Measurements from ENCODE around the gene OR5AK2.

Gene OR5AK2

GRCh38 chr11:57001674-57002401 is 13.1 kb downstream of the OR5AK2 start:
- Histone ChIP-seq H3K36me3 (ENCODE audit: control insufficient read depth in 2 of 2, insufficient read depth in 2 of 2, low read length in 2 of 2) (no peaks in the 10 kb centered on the region), H3K9ac (ENCODE audit: low read length in 2 of 2) (no peak overlapping the region), H3K27ac (ENCODE audit: low read length) (no peak overlapping the region), H3K27me3 (ENCODE audit: control insufficient read depth in 1 of 2, insufficient read depth in 2 of 2, low read length in 2 of 2) (no peaks in the 10 kb centered on the region), H3K4me1 (ENCODE audit: control insufficient read depth, insufficient read depth, low read length) (no peaks in the 10 kb centered on the region), H3K9me3 (ENCODE audit: control insufficient read depth in 2 of 2, low read length in 2 of 2) (peaks cover 2 to 3% of the 10 kb centered on the region in 2 donors), H3K4me3 (ENCODE audit: low read length in 2 of 2) (no peak overlapping the region)

- Histone ChIP-seq H3K27ac (ENCODE audit: low read length) (no peak overlapping the region), H3K9ac (ENCODE audit: low read length in 2 of 2) (no peak overlapping the region), H3K27me3 (ENCODE audit: control insufficient read depth in 1 of 2, insufficient read depth in 2 of 2, low read length in 2 of 2) (no peaks in the 10 kb centered on the region), H3K36me3 (ENCODE audit: control insufficient read depth in 2 of 2, insufficient read depth in 2 of 2, low read length in 2 of 2) (no peaks in the 10 kb centered on the region), H3K9me3 (ENCODE audit: control insufficient read depth in 2 of 2, low read length in 2 of 2) (no peaks in the 10 kb centered on the region), H3K4me3 (ENCODE audit: low read length in 2 of 2) (no peak overlapping the region), H3K4me1 (ENCODE audit: control insufficient read depth, insufficient read depth, low read length) (no peaks in the 10 kb centered on the region)
Measured at GRCh38 chr11:57008373-57008772, 19.7 kb downstream of the OR5AK2 start.

GRCh38 chr11:57015679-57016078 is 27.0 kb downstream of the OR5AK2 start:
- Histone ChIP-seq H3K27ac (ENCODE audit: low read length) (no peak overlapping the region), H3K27me3 (ENCODE audit: control insufficient read depth in 1 of 2, insufficient read depth in 2 of 2, low read length in 2 of 2) (no peaks in the 10 kb centered on the region), H3K36me3 (ENCODE audit: control insufficient read depth in 2 of 2, insufficient read depth in 2 of 2, low read length in 2 of 2) (no peaks in the 10 kb centered on the region), H3K4me3 (ENCODE audit: low read length in 2 of 2) (no peak overlapping the region), H3K4me1 (ENCODE audit: control insufficient read depth, insufficient read depth, low read length) (no peaks in the 10 kb centered on the region), H3K9ac (ENCODE audit: low read length in 2 of 2) (no peak overlapping the region), H3K9me3 (ENCODE audit: control insufficient read depth in 2 of 2, low read length in 2 of 2) (no peaks in the 10 kb centered on the region)

- H3K27me3 ChIP-seq (ENCODE audit: control insufficient read depth in 1 of 2, insufficient read depth in 2 of 2, low read length in 2 of 2) = no peaks in the 10 kb centered on the region
Measured at GRCh38 chr11:57031556-57031955, 42.8 kb downstream of the OR5AK2 start.

More at GRCh38 chr11:57031556-57031955, 42.8 kb downstream of the OR5AK2 start:
- Histone ChIP-seq H3K36me3 (ENCODE audit: control insufficient read depth in 2 of 2, insufficient read depth in 2 of 2, low read length in 2 of 2) (no peaks in the 10 kb centered on the region), H3K27ac (ENCODE audit: low read length) (no peak overlapping the region), H3K9ac (ENCODE audit: low read length in 2 of 2) (no peak overlapping the region), H3K4me1 (ENCODE audit: control insufficient read depth, insufficient read depth, low read length) (no peaks in the 10 kb centered on the region), H3K4me3 (ENCODE audit: low read length in 2 of 2) (no peak overlapping the region), H3K9me3 (ENCODE audit: control insufficient read depth in 2 of 2, low read length in 2 of 2) (no peaks in the 10 kb centered on the region)

Data from stomach smooth muscle (tissue), 2 donors.